Activated T-cell treated with anti-CD3 and anti-CD28 coated beads for 1 hour (primary cell): ENCODE data around the gene WFDC10B.
"Not testable (repeated sequence)": the region's sequence is repeated elsewhere in the genome, so short reads cannot be mapped to it uniquely, and the experiment has no call there.

Experiments used
- DNase-seq: peaks from one replicate; pipeline ENCODE4 v3.0.0-alpha.2; 2020; ENCODE audit warnings: low read depth

WFDC10B gene

GRCh38 chr20:45704969-45705637 lies at the start of gene WFDC10B:
Gene WFDC10B, minus strand, starts transcription at chr20:45705019. Its CDS starts 19,027 bp downstream, at chr20:45685992.
- no peak for DNase-seq

DNA sequence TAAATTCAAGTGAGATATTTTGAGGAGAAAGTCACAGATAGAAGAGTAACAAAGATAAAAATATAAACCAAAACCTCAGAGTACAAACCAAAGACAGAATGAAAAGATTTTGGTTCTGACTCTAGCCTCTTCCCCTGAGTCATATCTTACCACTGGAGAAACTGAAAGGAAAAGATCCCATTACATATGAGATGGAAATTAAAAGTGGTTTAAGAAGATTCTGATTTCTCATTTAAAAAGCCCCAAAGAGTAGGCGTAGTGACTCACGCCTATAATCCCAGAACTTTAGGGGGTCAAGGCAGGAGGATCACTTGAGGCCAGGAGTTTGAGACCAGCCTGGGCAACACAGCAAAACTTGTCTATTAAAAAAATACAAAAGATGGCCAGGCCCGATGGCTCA lies 47.9 kb upstream of the WFDC10B start:
- DNase-seq: no peak

GRCh38 chr20:45751721-45752120 lies 46.9 kb upstream of the WFDC10B start:
- DNase-seq: no peak

DNA sequence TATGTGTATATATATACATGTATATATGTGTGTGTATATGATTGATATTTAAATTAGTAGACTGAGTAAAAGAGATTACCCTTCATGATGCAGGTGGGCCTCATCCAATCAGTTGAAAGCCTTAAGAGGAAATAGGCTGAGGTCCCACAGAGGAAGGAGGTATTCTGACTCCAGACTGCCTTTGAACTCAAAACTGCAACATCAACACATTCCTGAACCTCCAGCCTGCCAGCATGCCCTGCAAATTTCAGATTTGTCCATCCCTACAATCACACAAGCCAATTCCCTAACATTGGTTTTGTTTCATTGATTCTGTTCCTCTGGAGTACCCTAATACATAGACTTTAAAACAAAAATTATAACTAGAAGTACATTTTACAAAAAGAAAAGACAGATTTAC lies 40.2 kb upstream of the WFDC10B start:
- DNase-seq: no peak

DNA sequence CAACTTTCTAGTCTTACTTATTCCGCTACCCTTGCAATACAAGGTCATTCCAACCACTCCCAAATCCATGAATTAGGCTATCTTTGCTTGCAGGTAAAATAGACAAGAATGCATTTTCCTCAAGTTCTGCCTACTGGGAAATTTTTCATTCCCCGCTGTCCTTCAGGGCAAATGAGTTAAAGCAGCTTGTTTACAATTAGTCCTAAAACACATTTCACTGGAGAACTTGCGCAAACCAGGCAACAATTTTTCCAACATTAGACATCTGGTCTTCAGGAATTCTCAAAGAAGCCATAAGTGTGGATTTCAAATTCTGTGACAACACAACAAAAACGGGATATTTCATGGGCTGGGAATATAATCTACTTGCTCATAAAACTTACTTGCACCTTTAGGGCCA lies 37.8 kb upstream of the WFDC10B start:
- no peak for DNase-seq

- DNase-seq: no peak
Measured at GRCh38 chr20:45735988-45736387, 31.2 kb upstream of the WFDC10B start.

DNA sequence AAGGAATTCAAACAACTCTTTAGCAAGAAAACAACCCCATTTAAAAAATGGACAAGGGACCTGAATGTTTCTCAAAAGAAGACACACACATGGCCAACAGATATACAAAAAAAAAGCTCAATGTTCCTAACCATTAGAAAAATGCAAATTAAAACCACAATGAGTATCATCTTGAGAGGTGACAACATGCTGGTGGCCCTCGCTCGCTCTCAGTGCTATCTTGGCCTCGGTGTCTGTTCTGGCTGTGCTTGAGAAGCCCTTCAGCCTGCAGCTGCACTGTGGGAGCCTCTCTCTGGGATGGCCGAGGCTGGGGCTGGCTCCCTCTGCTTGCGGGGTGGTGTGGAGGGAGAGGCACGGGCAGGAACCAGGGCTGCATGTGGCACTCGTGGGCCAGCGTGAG lies 30.7 kb upstream of the WFDC10B start:
- no peak for DNase-seq

DNA sequence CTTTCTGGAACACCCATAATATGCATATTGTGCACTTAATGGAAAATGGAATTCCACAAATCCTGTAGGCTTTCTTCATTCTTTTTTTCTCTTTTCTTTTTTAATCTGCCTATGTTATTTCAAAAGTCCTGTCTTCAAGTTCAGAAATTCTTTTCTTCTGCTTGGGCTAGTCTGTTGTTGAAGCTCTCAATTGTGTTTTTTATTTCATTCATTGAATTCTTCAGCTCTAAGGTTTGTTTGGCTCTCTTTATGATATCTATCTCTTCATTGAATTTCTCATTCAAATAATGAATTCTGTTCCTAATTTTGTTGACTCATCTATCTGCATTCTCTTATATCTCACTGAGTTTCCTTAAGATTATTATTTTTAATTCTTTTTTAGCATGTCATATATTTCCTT lies 27.4 kb upstream of the WFDC10B start:
- no peak for DNase-seq

DNA sequence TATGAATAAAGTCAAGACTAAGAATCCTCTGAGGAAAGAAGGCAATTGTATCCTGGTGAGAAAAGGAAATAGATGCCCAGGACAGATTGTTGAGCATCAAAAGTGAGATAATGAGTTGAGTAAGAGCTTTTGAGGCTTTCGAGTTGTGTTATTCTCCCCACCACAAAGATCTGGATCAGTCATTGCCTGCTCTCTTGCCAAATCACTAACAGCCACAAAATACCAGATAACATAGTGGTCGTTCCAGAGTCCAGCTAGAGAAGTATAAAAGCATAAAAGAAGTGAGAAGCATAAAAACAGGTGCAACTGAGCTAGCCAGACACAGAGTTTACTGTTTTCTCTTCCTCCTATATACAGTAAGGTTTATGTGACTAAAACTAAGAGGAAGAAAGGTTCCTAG lies 22.2 kb upstream of the WFDC10B start:
- DNase-seq: no peak

- no peak for DNase-seq
Measured at GRCh38 chr20:45725134-45725533, 20.3 kb upstream of the WFDC10B start.

DNA sequence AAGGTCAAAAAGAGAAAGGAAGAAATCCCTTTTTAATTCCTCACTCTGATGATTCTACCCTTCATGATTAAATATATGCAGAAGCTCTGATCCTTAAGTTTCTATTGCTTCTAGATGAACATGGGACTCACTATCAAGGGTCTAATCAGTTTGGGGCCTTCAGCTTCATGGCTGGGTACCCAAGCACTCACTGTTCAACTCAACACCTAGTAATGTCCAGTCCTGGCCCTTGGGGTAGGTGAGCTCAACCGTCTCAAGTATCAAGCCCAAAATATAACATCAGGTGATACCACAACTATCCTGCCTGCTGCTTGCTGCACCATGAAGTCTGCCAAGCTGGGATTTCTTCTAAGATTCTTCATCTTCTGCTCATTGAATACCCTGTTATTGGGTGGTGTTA lies 17.2 kb upstream of the WFDC10B start, which contains the start of gene SPINT4:
Gene SPINT4, plus strand, starts transcription at position 301 of the 400 bp plus-strand sequence. Its CDS starts 21 bp downstream, at position 322.
- no peak for DNase-seq

DNA sequence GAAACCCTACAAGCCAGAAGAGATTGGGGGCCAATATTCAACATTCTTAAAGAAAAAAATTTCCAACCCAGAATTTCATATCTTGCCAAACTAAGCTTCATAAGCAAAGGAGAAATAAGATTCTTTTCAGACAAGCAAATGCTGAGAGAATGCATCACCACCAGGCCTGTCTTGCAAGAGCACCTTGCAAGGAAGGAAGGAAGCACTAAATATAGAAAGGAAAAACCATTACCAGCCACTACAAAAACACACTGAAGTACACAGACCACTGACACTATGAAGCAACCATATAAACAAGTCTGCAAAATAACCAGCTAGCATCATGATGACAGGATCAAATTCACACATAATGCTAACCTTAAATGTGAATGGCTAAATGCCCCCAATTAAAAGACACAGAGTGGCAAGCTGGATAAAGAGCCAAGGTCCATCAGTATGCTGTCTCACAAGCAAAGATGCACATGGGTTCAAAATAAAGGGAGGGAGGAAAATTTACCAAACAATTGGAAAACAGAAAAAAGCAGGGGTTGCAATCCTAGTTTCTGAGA lies 11.4 kb upstream of the WFDC10B start:
- not testable (repeated sequence) for DNase-seq

GRCh38 chr20:45701873-45702272 lies 2.9 kb downstream of the WFDC10B start, which contains the start of gene WFDC13:
Gene WFDC13, plus strand, starts transcription at chr20:45702038. Its CDS starts 86 bp downstream, at chr20:45702124.
- no peak for DNase-seq

GRCh38 chr20:45701104-45701503 lies 3.7 kb downstream of the WFDC10B start:
- DNase-seq: no peak

DNA sequence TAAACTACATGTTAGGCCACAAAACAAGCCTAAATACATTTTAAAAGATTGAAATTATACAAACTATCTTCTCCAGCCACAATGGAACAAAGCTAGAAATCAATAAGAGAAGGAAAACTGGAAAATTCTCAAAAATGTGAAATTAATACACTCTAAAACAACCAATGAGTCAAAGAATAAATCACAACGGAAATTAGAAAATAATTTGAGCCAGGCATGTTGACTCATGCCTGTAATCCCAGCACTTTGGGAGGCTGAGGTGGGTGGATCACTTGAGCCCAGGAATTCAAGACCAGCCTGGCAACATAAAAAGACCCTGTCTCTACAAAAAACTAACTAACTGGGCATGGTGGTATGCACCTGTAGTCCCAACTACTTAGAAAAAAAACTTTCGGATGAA lies 9.3 kb downstream of the WFDC10B start:
- no peak for DNase-seq

DNA sequence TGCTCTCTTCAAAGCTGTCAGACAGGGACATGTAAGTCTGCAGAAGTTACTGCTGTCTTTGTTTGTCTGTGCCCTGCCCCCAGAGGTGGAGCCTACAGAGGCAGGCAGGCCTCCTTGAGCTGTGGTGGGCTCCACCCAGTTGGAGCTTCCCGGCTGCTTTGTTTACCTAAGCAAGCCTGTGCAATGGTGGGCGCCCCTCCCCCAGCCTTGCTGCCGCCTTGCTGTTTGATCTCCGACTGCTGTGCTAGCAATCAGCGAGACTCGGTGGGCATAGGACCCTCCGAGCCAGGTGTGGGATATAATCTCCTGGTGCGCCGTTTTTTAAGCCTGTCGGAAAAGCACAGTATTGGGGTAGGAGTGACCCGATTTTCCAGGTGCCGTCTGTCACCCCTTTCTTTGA lies 11.5 kb downstream of the WFDC10B start:
- DNase-seq: not testable (repeated sequence)

DNA sequence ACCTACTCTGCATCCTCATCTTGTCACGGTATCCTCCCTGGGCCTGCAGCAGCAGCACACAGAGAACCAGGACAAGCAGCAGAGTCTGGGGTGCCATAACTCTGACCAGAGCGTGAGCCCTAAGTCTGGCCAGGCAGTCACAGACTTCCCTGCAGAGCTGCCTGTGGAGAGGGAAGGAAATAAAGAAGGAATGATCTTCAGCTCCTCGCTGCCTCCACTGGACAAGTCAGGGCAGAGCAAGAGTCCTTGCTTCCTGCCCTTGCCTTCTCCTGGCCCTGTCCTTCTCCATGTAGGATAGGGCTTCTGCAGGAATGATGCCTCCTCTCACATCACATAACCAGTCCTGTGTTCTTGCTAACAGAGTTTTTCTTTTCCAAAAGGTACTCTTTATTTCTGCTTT lies 18.9 kb downstream of the WFDC10B start:
- no peak for DNase-seq

DNA sequence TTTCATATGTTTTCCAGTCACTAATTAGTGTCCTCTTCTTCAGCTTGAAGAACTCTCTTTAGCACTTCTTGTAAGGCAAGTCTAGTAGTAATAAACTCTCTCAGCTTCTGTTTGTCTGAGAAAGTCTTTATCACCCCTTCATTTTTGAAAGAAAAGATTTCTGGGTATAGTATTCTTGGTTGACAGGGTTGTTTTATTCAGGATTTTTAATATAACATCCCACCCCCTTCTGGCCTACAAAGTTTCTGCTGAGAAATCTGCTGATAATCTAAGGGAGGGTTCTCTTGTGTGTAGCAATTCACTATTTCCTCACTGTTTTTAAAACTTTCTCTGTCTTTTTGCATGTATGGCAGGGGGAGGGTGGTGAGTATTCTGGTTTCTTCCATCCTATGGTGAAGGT lies 25.2 kb downstream of the WFDC10B start:
- no peak for DNase-seq

DNA sequence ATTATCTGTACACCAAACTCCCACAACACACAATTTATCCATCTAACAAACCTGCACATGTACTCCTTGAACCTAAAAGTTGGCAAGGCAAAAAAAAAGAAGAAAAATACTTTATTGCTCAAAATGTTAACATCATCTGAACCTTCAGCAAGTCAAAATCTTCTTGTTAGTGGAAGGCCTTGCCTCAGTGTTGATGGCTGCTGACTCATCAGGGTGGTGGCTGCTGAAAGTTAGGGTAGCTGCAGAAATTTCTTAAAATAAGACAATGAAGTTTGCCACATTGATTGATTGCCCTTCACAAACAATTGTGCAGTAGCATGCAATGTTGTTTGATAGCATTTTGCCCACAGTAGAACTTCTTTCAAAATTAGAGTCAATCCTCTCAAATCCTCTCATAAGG lies 32.1 kb downstream of the WFDC10B start:
- DNase-seq: no peak

DNA sequence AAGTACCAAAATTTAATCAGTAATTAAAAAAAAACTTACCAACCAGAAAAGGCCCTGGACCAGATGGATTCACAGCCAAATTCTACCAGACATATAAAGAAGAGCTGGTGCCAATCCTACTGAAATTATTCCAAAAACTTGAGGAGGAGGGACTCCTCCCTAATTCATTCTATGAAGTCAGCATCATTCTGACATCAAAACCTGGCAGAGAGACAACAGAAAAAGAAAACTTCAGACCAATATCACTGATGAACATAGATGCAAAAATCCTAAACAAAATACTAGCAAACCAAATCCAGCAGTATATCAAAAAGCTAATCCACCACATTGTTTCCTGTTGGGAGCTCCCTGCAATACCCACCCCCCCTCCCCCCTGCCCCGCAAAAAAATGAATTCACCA lies 34.7 kb downstream of the WFDC10B start, which contains the start of gene WFDC11:
Gene WFDC11, minus strand, starts transcription at position 101 of the 400 bp plus-strand sequence. CDS start 19,639 bp downstream, outside the sequence.
- no peak for DNase-seq

GRCh38 chr20:45657038-45657437 lies 47.8 kb downstream of the WFDC10B start:
- not testable (repeated sequence) for DNase-seq

- not testable (repeated sequence) for DNase-seq
Measured at GRCh38 chr20:45651726-45652125, 53.1 kb downstream of the WFDC10B start.

GRCh38 chr20:45649312-45649863 lies 55.4 kb downstream of the WFDC10B start:
- no peak for DNase-seq
